Immature natural killer cell (primary cell): ENCODE measurements around the gene MAOB. TPM values are rescaled to one million over a fixed set of nuclear protein-coding genes. Genes with fewer than 3 reads are reported as not detected.
"Not testable (repeated sequence)": the region's sequence is repeated elsewhere in the genome, so short reads cannot be mapped to it uniquely, and the experiment has no call there.

Experiments used
- DNase-seq, 3 donors: peaks; one replicate each; pipeline ENCODE4 v3.0.0; 2022; ENCODE audit warnings: mixed read lengths in 1 of 3
- H3K27ac Mint-ChIP-seq, 6 donors: one replicate each; pipeline ENCODE4 v1.8.0; 2020; ENCODE audit warnings: mixed read lengths in 6 of 6, mild to moderate bottlenecking in 5 of 6, inconsistent platforms in 4 of 6, moderate library complexity in 3 of 6
- H3K27me3 Mint-ChIP-seq, 3 donors: one replicate each; pipeline ENCODE4 v1.8.0; 2020 to 2021; ENCODE audit warnings: low read depth in 3 of 3, mild to moderate bottlenecking in 3 of 3, mixed read lengths in 3 of 3, moderate library complexity in 3 of 3, inconsistent platforms in 1 of 3
- H3K36me3 Mint-ChIP-seq, 3 donors: one replicate each; pipeline ENCODE4 v1.8.0; 2020; ENCODE audit warnings: mixed read lengths in 3 of 3, inconsistent platforms in 2 of 3, mild to moderate bottlenecking in 2 of 3
- H3K4me1 Mint-ChIP-seq, 2 donors: one replicate each; pipeline ENCODE4 v1.8.0; 2020; ENCODE audit warnings: inconsistent platforms in 2 of 2, mild to moderate bottlenecking in 2 of 2, mixed read lengths in 2 of 2, moderate library complexity in 1 of 2
- H3K4me3 Mint-ChIP-seq, 5 donors: one replicate each; pipeline ENCODE4 v1.8.0; 2020; ENCODE audit warnings: mild to moderate bottlenecking in 5 of 5, mixed read lengths in 5 of 5, inconsistent platforms in 3 of 5, moderate library complexity in 3 of 5
- H3K9me3 Mint-ChIP-seq, 6 donors: one replicate each; pipeline ENCODE4 v1.8.0; 2020; ENCODE audit warnings: mild to moderate bottlenecking in 6 of 6, mixed read lengths in 6 of 6, inconsistent platforms in 4 of 6, moderate library complexity in 3 of 6
- polyA plus RNA-seq, 3 donors: library from polyadenylated mRNA; unstranded; fragments of 300-500 nt; fragmentation: Illumina TruSeq; gene quantifications; one replicate each; pipeline ENCODE4 v1.2.3, GENCODE V29; 2021

The MAOB gene
- polyA plus RNA-seq: under 1 TPM in 1 of 3 donors, not detected in 2; 0.19 TPM

GRCh38 chrX:43882294-43882681 is at the start of gene MAOB:
Gene MAOB, minus strand, starts transcription at chrX:43882450. Its CDS starts 151 bp downstream, at chrX:43882299.
- no peak within 1 kb of the TSS for H3K27ac Mint-ChIP-seq
- peaks cover 0 to 12% (median 8%) of the 10 kb centered on the region in 3 donors for H3K27me3 Mint-ChIP-seq
- H3K36me3 Mint-ChIP-seq: peaks cover 0 to 5% (median 0%) of the 10 kb centered on the region in 3 donors
- no peak for DNase-seq
- H3K4me1 Mint-ChIP-seq: no peaks in the 10 kb centered on the region
- H3K9me3 Mint-ChIP-seq: peaks cover 0 to 2% (median 0%) of the 10 kb centered on the region in 6 donors
- H3K4me3 Mint-ChIP-seq: no peak within 1 kb of the TSS

GRCh38 chrX:43922032-43922431 is 39.8 kb upstream of the MAOB start:
- H3K36me3 Mint-ChIP-seq, H3K9me3 Mint-ChIP-seq, H3K27ac Mint-ChIP-seq, H3K4me3 Mint-ChIP-seq, H3K4me1 Mint-ChIP-seq, DNase-seq: not testable (repeated sequence)
- peaks cover 6 to 28% (median 12%) of the 10 kb centered on the region in 3 donors for H3K27me3 Mint-ChIP-seq

- not testable (repeated sequence) for H3K36me3 Mint-ChIP-seq, H3K4me3 Mint-ChIP-seq, H3K27ac Mint-ChIP-seq, H3K9me3 Mint-ChIP-seq, H3K4me1 Mint-ChIP-seq, DNase-seq
- H3K27me3 Mint-ChIP-seq: peaks cover 3 to 11% (median 4%) of the 10 kb centered on the region in 3 donors
These were observed 28.5 kb upstream of the MAOB start for GRCh38 chrX:43910772-43911171.

- Mint-ChIP-seq H3K4me1 (no peaks in the 10 kb centered on the region), H3K36me3 (no peaks in the 10 kb centered on the region), H3K9me3 (no peaks in the 10 kb centered on the region), H3K27me3 (peaks cover 3 to 11% (median 4%) of the 10 kb centered on the region in 3 donors), H3K27ac (no peak overlapping the region), H3K4me3 (no peak overlapping the region)
- DNase-seq: no peak
These were observed 27.8 kb upstream of the MAOB start for GRCh38 chrX:43910012-43910411.

GRCh38 chrX:43909141-43909540 is 26.9 kb upstream of the MAOB start:
- Mint-ChIP-seq H3K9me3 (no peaks in the 10 kb centered on the region), H3K4me1 (no peaks in the 10 kb centered on the region), H3K27ac (no peak overlapping the region), H3K27me3 (peaks cover 3 to 8% (median 4%) of the 10 kb centered on the region in 3 donors), H3K36me3 (no peaks in the 10 kb centered on the region), H3K4me3 (no peak overlapping the region)
- no peak for DNase-seq

GRCh38 chrX:43899878-43900815 is 17.9 kb upstream of the MAOB start:
- no peak overlapping the region for H3K27ac Mint-ChIP-seq
- no peaks in the 10 kb centered on the region for H3K9me3 Mint-ChIP-seq
- H3K36me3 Mint-ChIP-seq: no peaks in the 10 kb centered on the region
- peaks cover 0 to 5% (median 3%) of the 10 kb centered on the region in 3 donors for H3K27me3 Mint-ChIP-seq
- H3K4me3 Mint-ChIP-seq: no peak overlapping the region
- H3K4me1 Mint-ChIP-seq: no peaks in the 10 kb centered on the region
- no peak for DNase-seq

- DNase-seq: no peak
- Mint-ChIP-seq H3K36me3 (no peaks in the 10 kb centered on the region), H3K4me1 (no peaks in the 10 kb centered on the region), H3K27me3 (peaks cover 0 to 5% (median 3%) of the 10 kb centered on the region in 3 donors), H3K9me3 (no peaks in the 10 kb centered on the region), H3K27ac (no peak overlapping the region), H3K4me3 (no peak overlapping the region)
These were observed 16.3 kb upstream of the MAOB start for GRCh38 chrX:43898406-43899035.

GRCh38 chrX:43897290-43897689 is 15.0 kb upstream of the MAOB start:
- no peak overlapping the region for H3K27ac Mint-ChIP-seq
- DNase-seq: no peak
- H3K27me3 Mint-ChIP-seq: peaks cover 0 to 7% (median 3%) of the 10 kb centered on the region in 3 donors
- H3K4me3 Mint-ChIP-seq: no peak overlapping the region
- H3K36me3 Mint-ChIP-seq: no peaks in the 10 kb centered on the region
- no peaks in the 10 kb centered on the region for H3K4me1 Mint-ChIP-seq
- H3K9me3 Mint-ChIP-seq: no peaks in the 10 kb centered on the region

- H3K4me3 Mint-ChIP-seq: no peak overlapping the region
- H3K9me3 Mint-ChIP-seq: peaks cover 0 to 4% (median 0%) of the 10 kb centered on the region in 6 donors
- no peaks in the 10 kb centered on the region for H3K4me1 Mint-ChIP-seq
- no peaks in the 10 kb centered on the region for H3K36me3 Mint-ChIP-seq
- H3K27ac Mint-ChIP-seq: no peak overlapping the region
- no peak for DNase-seq
- H3K27me3 Mint-ChIP-seq: peaks cover 0 to 14% (median 0%) of the 10 kb centered on the region in 3 donors
These were observed 10.2 kb upstream of the MAOB start for GRCh38 chrX:43892336-43892870.

GRCh38 chrX:43885617-43886016 is 3.4 kb upstream of the MAOB start:
- Mint-ChIP-seq H3K9me3 (peaks cover 0 to 4% (median 0%) of the 10 kb centered on the region in 6 donors), H3K27me3 (peaks cover 0 to 13% (median 6%) of the 10 kb centered on the region in 3 donors), H3K27ac (no peak overlapping the region), H3K4me1 (no peaks in the 10 kb centered on the region), H3K36me3 (no peaks in the 10 kb centered on the region), H3K4me3 (no peak overlapping the region)
- no peak for DNase-seq

- no peak for DNase-seq
- no peaks in the 10 kb centered on the region for H3K4me1 Mint-ChIP-seq
- no peak overlapping the region for H3K4me3 Mint-ChIP-seq
- peaks cover 0 to 5% (median 0%) of the 10 kb centered on the region in 3 donors for H3K36me3 Mint-ChIP-seq
- H3K9me3 Mint-ChIP-seq: peaks cover 0 to 2% (median 0%) of the 10 kb centered on the region in 6 donors
- peaks cover 0 to 12% (median 8%) of the 10 kb centered on the region in 3 donors for H3K27me3 Mint-ChIP-seq
- H3K27ac Mint-ChIP-seq: no peak overlapping the region
These were observed 598 bp downstream of the MAOB start for GRCh38 chrX:43881410-43882293.

- Mint-ChIP-seq H3K36me3 (peaks cover 0 to 5% (median 0%) of the 10 kb centered on the region in 3 donors), H3K4me3 (no peak overlapping the region), H3K4me1 (no peaks in the 10 kb centered on the region), H3K27ac (no peak overlapping the region), H3K9me3 (peaks cover 0 to 2% (median 0%) of the 10 kb centered on the region in 6 donors), H3K27me3 (peaks cover 0 to 12% (median 6%) of the 10 kb centered on the region in 3 donors)
- no peak for DNase-seq
These were observed 1.8 kb downstream of the MAOB start for GRCh38 chrX:43880425-43880824.

- Mint-ChIP-seq H3K4me3 (no peak overlapping the region), H3K27ac (no peak overlapping the region), H3K9me3 (peaks cover 0 to 2% (median 0%) of the 10 kb centered on the region in 6 donors), H3K4me1 (no peaks in the 10 kb centered on the region), H3K27me3 (peaks cover 0 to 15% (median 6%) of the 10 kb centered on the region in 3 donors), H3K36me3 (peaks cover 0 to 5% (median 0%) of the 10 kb centered on the region in 3 donors)
- no peak for DNase-seq
These were observed 3.2 kb downstream of the MAOB start for GRCh38 chrX:43878906-43879526.
